MCF 10A (cell line): Measurements from ENCODE around the gene MAD2L2. TPM values are rescaled to one million over a fixed set of nuclear protein-coding genes. Genes with fewer than 3 reads are reported as not detected.

Experiments used
- BruUV-seq: library from RNA; stranded (reverse); fragments of 400-500 nt; replicated peaks from 2 replicates; lab custom pipeline; 2021; lab: Mats Ljungman, UMichigan
- CTCF ChIA-PET: fragments of 300-600 bp; sonication (Branson Sonifier 250); formaldehyde crosslinking; extraction: SDS; loops from one replicate; lab custom pipeline; 2021; ENCODE audit warnings: antibody characterized with exemption, inconsistent platforms; lab: Yijun Ruan, JAX
- POLR2A ChIA-PET: fragments of 300-600, 350-650 bp; sonication (Branson Sonifier 250); formaldehyde crosslinking; extraction: SDS; loops from one replicate; lab custom pipeline; 2020; ENCODE audit warnings: antibody characterized with exemption, inconsistent platforms; lab: Yijun Ruan, JAX
- DNase-seq: peaks from one replicate; pipeline ENCODE4 v3.0.0-alpha.2; 2018; ENCODE audit not compliant: unreplicated experiment
- H3K27ac Mint-ChIP-seq: one replicate; pipeline ENCODE4 v1.8.0; 2022; ENCODE audit warnings: mild to moderate bottlenecking, low read depth, mixed read lengths; ENCODE audit not compliant: unreplicated experiment
- H3K27me3 Mint-ChIP-seq: one replicate; pipeline ENCODE4 v1.8.0; 2022; ENCODE audit warnings: mixed read lengths; ENCODE audit not compliant: insufficient read depth, unreplicated experiment
- H3K36me3 Mint-ChIP-seq: one replicate; pipeline ENCODE4 v1.8.0; 2022; ENCODE audit warnings: mild to moderate bottlenecking, moderate library complexity, mixed read lengths; ENCODE audit not compliant: insufficient read depth, unreplicated experiment
- H3K4me1 Mint-ChIP-seq: one replicate; pipeline ENCODE4 v1.8.0; 2022; ENCODE audit warnings: mixed read lengths; ENCODE audit not compliant: insufficient read depth, unreplicated experiment
- H3K4me3 Mint-ChIP-seq: one replicate; pipeline ENCODE4 v1.8.0; 2022; ENCODE audit warnings: mild to moderate bottlenecking, moderate library complexity, mixed read lengths; ENCODE audit not compliant: unreplicated experiment
- H3K9me3 Mint-ChIP-seq: one replicate; pipeline ENCODE4 v1.8.0; 2022; ENCODE audit warnings: mixed read lengths; ENCODE audit not compliant: unreplicated experiment
- intact Hi-C: fragments of 100-400 bp; cut with micrococcal nuclease; formaldehyde crosslinking; loops from 2 replicates; pipeline ENCODE4 v1.14.1; 2022
- total RNA-seq: library from RNA; stranded (reverse); gene quantifications from 2 replicates; pipeline ENCODE4 v1.2.3, GENCODE V29; 2022
- TF ChIP-seq, protein P1 (sequence below): fragments of 200-600 bp; IDR thresholded peaks from one replicate; pipeline ENCODE4 v1.8.0; 2022; ENCODE audit warnings: antibody characterized with exemption, mild to moderate bottlenecking; ENCODE audit not compliant: unreplicated experiment

MAD2L2 gene
- total RNA-seq, 1 experiment from 2014 or later, result 46.3 TPM

DNA sequence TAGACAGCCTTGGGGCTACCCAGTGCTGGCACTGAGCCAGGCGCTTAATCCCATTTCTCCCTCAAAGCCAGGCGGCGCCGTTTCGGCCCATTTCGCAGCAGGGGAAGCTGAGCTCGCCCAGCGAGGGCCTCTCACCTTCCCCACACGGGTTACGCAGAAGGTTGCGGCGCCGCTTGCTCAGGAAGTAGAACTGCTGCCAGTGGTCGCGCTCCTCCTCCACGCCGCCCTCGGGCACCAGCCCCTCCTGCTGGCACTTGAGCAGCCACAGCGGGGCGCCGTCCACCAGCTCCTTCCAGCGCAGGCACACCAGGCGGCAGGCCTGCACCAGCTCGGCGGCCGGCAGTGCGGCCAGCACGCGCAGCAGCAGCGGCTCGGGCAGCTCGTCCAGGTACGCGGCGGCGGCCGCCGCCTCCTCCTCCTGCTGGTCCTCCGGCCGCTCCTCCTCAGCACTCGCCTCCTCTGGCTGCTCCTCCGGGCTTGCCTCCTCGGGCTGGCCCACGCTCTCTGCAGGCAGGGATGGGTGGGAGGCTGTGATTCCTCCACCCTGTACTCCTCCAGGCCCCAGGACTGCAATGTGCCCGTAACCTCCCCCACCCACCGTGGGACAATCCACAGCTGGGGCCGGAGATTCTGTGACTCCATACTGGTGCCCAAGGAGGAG is 30.5 kb downstream of the MAD2L2 start:
- BruUV-seq, result no TSS peak
- no peak for DNase-seq
- H3K4me3 Mint-ChIP-seq, result no peak overlapping the region
- ChIA-PET POLR2A (no interaction called here), CTCF (interaction anchor here (0.5 to 3.7 kb wide), 4 partner anchors 7 to 613 kb away, joined by 3 to 28 read pairs (median 6); no protein-coding TSS in a partner anchor)
- no peaks in the 10 kb centered on the region for H3K36me3 Mint-ChIP-seq
- H3K27me3 Mint-ChIP-seq, result no peaks in the 10 kb centered on the region
- no peaks in the 10 kb centered on the region for H3K9me3 Mint-ChIP-seq
- no peak overlapping the region for H3K27ac Mint-ChIP-seq
- no peaks in the 10 kb centered on the region for H3K4me1 Mint-ChIP-seq
- intact Hi-C loops, result no loop called here
- TF ChIP-seq, protein P1, sequence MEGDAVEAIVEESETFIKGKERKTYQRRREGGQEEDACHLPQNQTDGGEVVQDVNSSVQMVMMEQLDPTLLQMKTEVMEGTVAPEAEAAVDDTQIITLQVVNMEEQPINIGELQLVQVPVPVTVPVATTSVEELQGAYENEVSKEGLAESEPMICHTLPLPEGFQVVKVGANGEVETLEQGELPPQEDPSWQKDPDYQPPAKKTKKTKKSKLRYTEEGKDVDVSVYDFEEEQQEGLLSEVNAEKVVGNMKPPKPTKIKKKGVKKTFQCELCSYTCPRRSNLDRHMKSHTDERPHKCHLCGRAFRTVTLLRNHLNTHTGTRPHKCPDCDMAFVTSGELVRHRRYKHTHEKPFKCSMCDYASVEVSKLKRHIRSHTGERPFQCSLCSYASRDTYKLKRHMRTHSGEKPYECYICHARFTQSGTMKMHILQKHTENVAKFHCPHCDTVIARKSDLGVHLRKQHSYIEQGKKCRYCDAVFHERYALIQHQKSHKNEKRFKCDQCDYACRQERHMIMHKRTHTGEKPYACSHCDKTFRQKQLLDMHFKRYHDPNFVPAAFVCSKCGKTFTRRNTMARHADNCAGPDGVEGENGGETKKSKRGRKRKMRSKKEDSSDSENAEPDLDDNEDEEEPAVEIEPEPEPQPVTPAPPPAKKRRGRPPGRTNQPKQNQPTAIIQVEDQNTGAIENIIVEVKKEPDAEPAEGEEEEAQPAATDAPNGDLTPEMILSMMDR, result no peak

DNA sequence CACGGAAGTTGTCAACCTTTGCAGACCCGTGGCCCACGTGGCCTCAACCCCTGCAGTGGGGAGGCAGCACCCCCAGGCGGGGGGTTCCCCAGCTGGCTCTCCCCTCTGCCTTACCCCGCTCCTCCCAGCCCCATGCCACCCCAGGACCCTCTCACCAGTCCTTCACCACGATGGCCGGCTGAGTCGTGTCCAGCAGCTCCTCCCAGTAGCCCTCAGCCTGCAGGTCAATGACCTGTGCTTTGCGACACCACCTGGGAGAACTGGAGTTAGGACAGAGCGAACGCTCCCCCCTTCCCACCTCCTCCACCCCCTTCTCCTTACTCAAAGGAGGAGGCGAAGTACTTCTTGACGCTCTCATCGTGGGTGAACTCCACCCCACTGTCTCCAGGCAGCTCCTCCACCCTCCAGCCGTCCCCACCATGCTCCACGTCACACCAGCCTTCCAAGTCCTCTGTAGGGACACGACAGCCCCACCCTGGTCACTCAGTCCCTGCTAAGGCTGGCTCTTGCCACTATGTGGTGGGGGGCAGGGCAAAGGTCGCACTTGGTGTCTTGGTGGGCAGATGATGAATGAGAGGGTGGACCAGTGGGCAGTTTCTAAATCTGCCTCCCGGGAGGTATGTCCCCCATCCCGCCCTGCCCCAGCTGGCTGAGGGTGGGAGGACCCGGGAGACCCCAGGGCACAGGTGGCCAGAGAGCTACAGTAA is 31.2 kb downstream of the MAD2L2 start:
- no peak for DNase-seq

DNA sequence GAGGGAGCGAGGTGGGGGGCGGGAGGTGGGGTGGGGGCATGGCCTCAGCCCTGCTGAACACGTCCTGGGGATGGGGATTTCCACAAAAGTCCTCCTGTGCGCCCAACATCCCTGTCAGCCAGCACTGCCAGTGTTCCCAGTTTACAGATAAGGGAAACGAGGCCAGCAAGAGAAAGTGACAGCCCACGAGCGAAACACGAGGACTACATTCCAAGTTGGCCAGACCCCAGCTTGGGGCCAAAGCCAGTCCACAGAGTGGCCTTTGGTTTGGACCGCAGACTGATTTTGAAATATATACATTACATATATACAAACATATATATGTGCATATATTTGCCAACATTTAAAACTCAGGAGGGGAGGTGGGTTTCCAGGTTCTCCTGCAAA is 31.7 kb downstream of the MAD2L2 start:
- TF ChIP-seq, protein P1, result no peak
- Mint-ChIP-seq H3K4me1 (no peaks in the 10 kb centered on the region), H3K4me3 (no peak overlapping the region), H3K36me3 (no peaks in the 10 kb centered on the region), H3K27ac (no peak overlapping the region), H3K9me3 (no peaks in the 10 kb centered on the region), H3K27me3 (no peaks in the 10 kb centered on the region)
- intact Hi-C loops, result no loop called here
- no TSS peak for BruUV-seq
- DNase-seq, result no peak
- ChIA-PET POLR2A (interaction anchor here (0.6 to 1.9 kb wide), 2 partner anchors 387 to 550 kb away, joined by 4 to 5 read pairs; partner anchors contain the start of genes EXOSC10 and MTOR), CTCF (interaction anchor here (0.7 to 1.9 kb wide), 2 partner anchors 407 to 612 kb away, joined by 4 to 8 read pairs; no protein-coding TSS in a partner anchor)

More for the DNA sequence above, 31.2 kb downstream of the MAD2L2 start:
- Mint-ChIP-seq H3K4me1 (no peaks in the 10 kb centered on the region), H3K4me3 (no peak overlapping the region), H3K36me3 (no peaks in the 10 kb centered on the region), H3K27me3 (no peaks in the 10 kb centered on the region), H3K9me3 (no peaks in the 10 kb centered on the region), H3K27ac (no peak overlapping the region)
- ChIA-PET CTCF (interaction anchor here (0.5 to 1.9 kb wide), 3 partner anchors 347 to 612 kb away, joined by 3 to 8 read pairs (median 4); no protein-coding TSS in a partner anchor), POLR2A (interaction anchor here (0.6 kb wide), 1 partner anchor 550 kb away, joined by 4 read pairs; the partner anchor contains the start of gene EXOSC10)
- TF ChIP-seq, protein P1, result no peak
- intact Hi-C loops, result no loop called here
- BruUV-seq, result no TSS peak

DNA sequence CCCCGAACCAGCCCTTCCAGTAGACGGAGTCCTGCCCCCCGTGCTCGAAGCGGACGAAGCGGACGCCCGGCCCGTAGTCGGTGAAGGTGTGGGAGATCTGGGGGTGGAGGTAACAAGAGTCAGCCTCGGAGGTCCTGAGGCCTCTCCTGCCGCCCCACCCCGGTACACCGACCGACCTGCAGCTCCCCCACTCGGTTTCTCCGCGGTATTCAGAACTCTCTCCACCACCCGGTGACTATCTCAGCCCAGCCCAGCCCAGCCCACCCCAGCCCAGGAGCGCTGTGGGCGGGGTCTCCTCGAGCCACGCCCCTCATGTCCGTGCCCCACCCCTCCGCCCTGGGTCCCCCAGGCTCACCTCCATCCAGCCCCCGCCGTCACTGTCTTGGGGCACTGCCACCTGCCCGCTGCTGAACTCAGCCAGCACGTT is 32.2 kb downstream of the MAD2L2 start:
- intact Hi-C loops, result no loop called here
- H3K27me3 Mint-ChIP-seq, result no peaks in the 10 kb centered on the region
- no peaks in the 10 kb centered on the region for H3K4me1 Mint-ChIP-seq
- no peak overlapping the region for H3K4me3 Mint-ChIP-seq
- ChIA-PET POLR2A (interaction anchor here (0.6 to 1.9 kb wide), 2 partner anchors 386 to 549 kb away, joined by 4 to 5 read pairs; partner anchors contain the start of genes EXOSC10 and MTOR), CTCF (interaction anchor here (0.5 to 1.2 kb wide), 2 partner anchors 405 to 510 kb away, joined by 3 read pairs; no protein-coding TSS in a partner anchor)
- no peaks in the 10 kb centered on the region for H3K36me3 Mint-ChIP-seq
- H3K27ac Mint-ChIP-seq, result no peak overlapping the region
- DNase-seq, result no peak
- H3K9me3 Mint-ChIP-seq, result no peaks in the 10 kb centered on the region
- TF ChIP-seq, protein P1, result no peak
- no TSS peak for BruUV-seq
